SH-SY5Y (cell line): ENCODE results near the gene TENT5C.

ENCODE experiments used
- GATA2 ChIP-seq: IDR thresholded peaks from 2 replicates; pipeline ENCODE4 v1.6.1; 2011; ENCODE audit warnings: mild to moderate bottlenecking, low read depth, low read length
- GATA3 ChIP-seq: IDR thresholded peaks from 2 replicates; pipeline ENCODE4 v1.6.1; 2011; ENCODE audit warnings: low read depth, mild to moderate bottlenecking, low read length, moderate library complexity

GRCh38 chr1:117634631-117635030 is 28.8 kb downstream of the TENT5C start:
- TF ChIP-seq GATA2 (no peak), GATA3 (no peak)
